Retinal pigment epithelial cell (primary cell): ENCODE measurements around the gene HLCS.
"Not testable (repeated sequence)": the region's sequence is repeated elsewhere in the genome, so short reads cannot be mapped to it uniquely, and the experiment has no call there.

Experiments
- DNase-seq: peaks from one replicate; pipeline ENCODE4 v3.0.0-alpha.2; 2010; ENCODE audit warnings: low read depth
- H3K4me3 ChIP-seq: 2 replicates; pipeline ENCODE4 v1.5.1; 2011; ENCODE audit warnings: mild to moderate bottlenecking, low read length, control low read depth, moderate library complexity
- TF ChIP-seq, protein P1 (sequence below): conservative IDR thresholded peaks from 2 replicates; pipeline ENCODE4 v1.5.1; 2011; ENCODE audit warnings: low read depth, low read length, control low read depth, inconsistent platforms

Gene HLCS

GRCh38 chr21:36960676-36961284 lies 5.7 kb downstream of the HLCS start:
- no peak overlapping the region for H3K4me3 ChIP-seq
- DNase-seq, result no peak
- TF ChIP-seq, protein P1, sequence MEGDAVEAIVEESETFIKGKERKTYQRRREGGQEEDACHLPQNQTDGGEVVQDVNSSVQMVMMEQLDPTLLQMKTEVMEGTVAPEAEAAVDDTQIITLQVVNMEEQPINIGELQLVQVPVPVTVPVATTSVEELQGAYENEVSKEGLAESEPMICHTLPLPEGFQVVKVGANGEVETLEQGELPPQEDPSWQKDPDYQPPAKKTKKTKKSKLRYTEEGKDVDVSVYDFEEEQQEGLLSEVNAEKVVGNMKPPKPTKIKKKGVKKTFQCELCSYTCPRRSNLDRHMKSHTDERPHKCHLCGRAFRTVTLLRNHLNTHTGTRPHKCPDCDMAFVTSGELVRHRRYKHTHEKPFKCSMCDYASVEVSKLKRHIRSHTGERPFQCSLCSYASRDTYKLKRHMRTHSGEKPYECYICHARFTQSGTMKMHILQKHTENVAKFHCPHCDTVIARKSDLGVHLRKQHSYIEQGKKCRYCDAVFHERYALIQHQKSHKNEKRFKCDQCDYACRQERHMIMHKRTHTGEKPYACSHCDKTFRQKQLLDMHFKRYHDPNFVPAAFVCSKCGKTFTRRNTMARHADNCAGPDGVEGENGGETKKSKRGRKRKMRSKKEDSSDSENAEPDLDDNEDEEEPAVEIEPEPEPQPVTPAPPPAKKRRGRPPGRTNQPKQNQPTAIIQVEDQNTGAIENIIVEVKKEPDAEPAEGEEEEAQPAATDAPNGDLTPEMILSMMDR, result no peak

- TF ChIP-seq, protein P1, result no peak
- no peak overlapping the region for H3K4me3 ChIP-seq
- DNase-seq, result no peak
Measured at GRCh38 chr21:36959020-36959835, 7.2 kb downstream of the HLCS start.

DNA sequence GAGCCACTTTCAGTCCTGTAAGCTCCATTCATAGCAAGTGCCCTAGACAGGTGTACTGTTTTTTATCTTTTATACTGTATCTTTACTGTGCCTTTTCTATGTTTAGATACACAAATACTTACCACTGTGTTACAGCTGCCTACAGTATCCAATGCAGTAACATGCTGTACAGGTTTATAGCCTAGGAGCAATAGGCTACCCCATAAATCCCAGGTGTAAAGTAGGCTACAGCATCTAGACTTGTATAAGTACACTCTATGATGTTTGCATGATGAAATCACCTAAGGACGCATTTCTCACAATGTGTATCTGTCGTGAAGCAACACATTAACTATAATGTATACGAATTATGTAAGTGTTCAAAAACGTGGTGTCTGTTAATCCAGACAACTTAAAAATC lies 10.7 kb downstream of the HLCS start:
- TF ChIP-seq, protein P1, result no peak

GRCh38 chr21:36952331-36952730 lies 14.1 kb downstream of the HLCS start:
- H3K4me3 ChIP-seq, DNase-seq: not testable (repeated sequence)

More for the DNA sequence above, 10.7 kb downstream of the HLCS start:
- no peak for DNase-seq
- no peak overlapping the region for H3K4me3 ChIP-seq

GRCh38 chr21:36949171-36950141 lies 17.0 kb downstream of the HLCS start:
- TF ChIP-seq, protein P1, result no peak
- H3K4me3 ChIP-seq, result no peak overlapping the region
- DNase-seq, result no peak

DNA sequence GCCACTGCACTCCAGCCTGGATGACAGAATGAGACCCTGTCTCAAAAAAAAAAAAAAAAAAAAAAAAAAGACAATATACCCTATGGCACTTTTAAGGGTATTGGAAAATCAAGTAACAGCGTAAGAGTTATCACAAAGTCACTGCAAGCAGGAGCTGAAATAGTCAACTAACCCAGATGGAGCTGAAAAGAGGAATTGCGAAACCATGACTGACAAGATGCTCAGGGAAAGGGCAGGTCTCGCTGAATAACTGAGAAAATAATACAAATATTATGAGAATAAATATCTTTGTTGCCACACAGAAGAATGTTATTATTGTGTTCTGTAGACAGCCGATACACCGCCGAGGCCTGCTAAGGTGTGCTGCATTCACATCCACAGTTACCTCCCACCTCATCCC lies 17.8 kb downstream of the HLCS start:
- TF ChIP-seq, protein P1, result no peak

GRCh38 chr21:36946949-36947356 lies 19.5 kb downstream of the HLCS start:
- no peak overlapping the region for H3K4me3 ChIP-seq
- DNase-seq, result no peak
- TF ChIP-seq, protein P1, result no peak

More for the DNA sequence above, 17.8 kb downstream of the HLCS start:
- no peak overlapping the region for H3K4me3 ChIP-seq
- no peak for DNase-seq
